NCI-H748 (cell line): Measurements from ENCODE around the gene CP.

Experiments
- DNase-seq: peaks from one replicate; lab custom pipeline; 2025; ENCODE audit not compliant: unreplicated experiment; lab: John Stamatoyannopoulos, UW

CP gene

DNA sequence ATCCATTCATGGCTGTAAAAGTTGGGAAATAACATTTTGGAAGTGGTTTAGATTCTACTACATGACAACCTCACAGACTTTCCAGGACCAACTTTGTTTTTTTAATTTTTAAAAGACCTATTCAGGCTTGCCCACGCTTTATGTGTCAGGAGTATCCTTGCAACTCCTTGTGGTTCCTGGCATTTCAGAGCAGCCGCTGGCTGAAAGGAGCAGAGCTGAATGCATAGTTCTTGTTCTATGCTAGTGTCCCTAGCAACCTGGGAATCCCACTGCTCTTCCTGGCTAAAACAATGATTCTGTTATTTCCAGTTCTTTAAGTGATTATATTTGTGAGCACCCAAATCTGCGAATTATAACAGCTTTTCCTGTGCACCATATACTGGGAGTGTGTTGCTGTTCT, 34.9 kb downstream of the CP start:
- DNase-seq: no peak

DNA sequence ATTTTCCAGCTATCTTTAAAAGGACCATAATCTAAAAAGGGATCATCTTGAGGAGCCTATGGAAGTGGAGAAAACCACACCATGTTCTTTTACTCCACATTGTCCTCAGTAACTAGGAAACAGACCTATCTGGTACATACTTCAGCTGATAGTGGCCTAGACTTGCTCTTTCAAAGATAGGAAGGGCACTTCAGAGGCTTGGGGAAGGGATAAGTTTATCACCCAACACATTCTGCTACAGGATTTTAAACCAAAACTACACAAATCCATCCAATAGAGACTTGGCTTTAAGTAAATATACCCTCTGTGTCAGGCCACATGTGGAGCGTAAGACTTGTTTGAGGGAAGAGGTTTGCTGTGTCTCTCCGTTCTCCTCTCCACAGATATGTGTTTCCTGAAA, 35.4 kb downstream of the CP start:
- no peak for DNase-seq

DNA sequence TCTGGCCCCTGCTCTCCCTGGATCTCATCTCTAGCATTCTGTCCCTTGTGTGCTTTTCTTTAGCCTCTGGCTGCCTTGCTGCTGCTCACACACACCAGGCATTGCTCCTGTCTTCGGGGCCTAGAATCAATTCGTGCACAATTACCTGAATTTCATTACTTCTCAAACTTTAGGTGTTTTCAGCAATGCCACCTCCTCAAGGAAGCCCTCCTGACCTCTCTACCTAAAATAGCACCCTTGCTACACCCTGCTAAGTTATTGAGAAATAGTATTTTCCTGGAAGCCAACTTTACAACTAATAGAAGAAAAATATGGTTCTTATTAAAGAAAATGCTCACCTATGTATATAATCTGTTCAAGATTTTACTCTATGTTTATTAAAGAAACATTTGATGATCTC, 40.4 kb downstream of the CP start:
- DNase-seq: no peak

DNA sequence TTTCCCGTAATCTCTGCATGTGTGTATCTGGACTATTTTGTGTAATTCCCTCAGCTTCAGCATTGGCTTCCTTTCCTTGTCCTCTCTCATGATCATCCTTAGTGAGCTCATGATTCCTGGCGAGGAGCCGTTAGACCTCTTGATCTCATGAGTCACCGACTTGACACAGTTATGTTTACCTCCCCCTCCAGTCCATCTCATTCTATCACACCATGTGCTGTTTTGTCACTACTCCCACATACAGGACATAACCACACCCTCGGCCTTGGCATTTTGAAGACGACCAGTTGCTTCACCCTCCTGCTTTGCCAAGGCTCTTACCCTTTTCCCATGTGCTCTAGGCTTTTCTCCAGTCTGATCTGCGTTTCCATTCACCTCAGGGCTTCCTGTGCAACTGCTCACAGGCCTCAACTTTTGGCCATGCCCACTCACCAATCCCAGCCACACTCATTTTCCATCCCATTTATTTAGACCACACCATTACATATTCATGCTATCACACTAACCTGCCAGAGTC, 41.5 kb downstream of the CP start:
- no peak for DNase-seq

DNA sequence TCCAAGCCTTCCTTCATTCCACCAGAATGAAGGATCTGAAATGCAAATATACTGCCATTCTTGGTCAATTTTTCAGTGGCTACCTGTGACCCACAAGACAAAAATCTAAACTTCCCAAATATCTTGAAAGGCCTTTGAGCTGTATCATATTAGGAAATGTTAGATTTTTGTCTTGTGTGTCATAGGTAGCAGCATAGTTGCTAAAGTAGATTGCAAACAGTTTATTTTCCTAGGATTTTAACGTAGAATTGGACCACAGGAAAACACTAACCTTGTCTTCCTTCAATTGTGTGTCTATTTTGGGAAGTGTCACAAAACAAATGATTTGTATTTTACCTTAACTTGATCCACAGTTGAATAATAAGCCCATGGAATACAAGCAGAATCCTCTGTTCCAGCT, 42.4 kb downstream of the CP start:
- DNase-seq: no peak

DNA sequence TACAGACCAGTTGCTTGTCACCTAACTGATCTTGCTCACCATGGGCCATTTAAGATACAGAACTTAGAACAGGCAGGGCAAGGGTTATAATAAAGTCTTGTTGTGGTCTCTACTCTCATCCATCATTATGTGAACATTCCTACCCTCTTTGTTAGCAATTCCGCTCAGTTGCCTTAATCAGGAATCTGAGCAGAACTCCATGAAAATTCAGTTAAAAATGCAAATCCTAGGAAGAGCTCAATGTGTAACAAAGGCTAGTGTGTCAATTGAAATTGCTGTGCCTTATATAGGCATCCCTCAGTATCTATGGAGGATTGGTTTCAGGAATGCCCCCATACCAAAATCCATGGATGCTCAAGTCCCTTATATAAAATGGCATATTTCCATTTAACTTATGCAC, 44.5 kb downstream of the CP start:
- no peak for DNase-seq

DNA sequence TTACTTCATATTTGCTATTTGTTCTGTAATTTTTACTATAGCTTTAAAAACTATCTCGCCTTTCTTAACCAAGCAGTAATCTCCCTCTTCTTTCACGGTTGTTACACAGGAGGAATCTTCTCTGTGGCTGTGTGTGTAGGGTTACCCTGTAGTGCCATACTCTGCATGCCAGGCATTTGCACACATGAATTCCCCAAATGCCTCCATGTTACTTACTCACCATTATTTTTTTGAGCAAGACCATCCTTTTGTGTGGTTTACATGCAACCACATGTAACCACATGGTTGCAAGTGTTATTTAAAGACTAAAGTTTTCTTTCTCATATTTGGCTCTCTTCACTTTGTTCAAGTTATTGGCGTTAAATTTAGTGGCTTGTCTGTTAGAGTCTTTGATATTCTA, 46.7 kb downstream of the CP start:
- no peak for DNase-seq

DNA sequence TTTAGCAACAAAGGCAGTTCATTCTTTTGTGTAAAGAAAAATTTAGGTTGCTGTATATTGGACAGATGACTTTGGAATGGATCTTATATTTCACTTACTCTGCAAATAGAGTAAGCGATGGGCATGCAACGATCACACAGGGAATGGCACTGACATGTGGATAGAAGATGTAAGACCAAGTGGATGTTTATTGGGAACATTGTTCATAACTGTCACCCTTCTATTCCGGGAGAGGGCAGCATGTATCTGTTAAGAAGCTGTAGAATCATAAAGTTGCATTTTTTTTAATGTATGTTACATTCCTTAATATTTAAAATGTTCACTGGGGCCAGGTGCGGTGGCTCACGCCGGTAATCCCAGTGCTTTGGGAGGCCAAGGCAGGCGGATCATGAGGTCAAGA, 51.0 kb downstream of the CP start:
- no peak for DNase-seq

DNA sequence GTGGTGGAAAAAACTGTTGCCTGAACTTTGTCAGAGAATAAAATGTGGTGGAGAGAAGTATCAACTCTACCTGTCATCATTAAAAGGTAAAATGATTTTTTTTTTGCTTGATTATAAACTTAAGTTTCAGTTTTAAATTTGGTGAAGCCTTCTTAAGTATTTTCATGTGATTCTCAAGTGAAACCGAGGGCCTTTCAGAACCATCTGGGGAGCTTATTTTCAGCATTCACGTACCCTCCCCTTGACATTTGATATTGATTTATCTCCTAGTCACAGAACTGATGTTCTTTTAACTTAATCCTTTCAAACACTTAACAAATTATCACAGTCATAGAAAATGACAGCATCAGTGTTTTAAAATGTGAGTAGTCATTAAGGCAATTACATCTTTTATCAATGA, 53.7 kb downstream of the CP start:
- DNase-seq: no peak

DNA sequence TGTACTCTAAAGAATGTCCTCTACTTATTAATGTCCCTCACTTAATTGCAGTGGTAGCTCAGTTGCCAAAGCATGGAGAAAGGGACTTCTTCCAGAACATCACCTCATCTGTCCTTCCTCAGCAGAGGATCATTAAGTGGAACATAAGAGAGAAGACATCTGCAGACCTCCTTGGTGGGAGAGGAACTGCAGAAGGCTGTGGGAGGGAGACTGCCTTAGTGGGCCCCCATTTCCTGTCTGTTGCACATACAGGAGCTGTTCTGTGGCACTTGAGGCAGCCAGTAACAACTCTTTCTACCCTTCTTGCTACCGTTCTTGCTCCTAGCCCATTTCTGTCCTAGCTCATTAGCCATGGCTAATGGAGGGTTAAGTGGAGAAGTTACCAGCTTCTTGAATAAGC, 58.6 kb downstream of the CP start:
- DNase-seq: no peak

DNA sequence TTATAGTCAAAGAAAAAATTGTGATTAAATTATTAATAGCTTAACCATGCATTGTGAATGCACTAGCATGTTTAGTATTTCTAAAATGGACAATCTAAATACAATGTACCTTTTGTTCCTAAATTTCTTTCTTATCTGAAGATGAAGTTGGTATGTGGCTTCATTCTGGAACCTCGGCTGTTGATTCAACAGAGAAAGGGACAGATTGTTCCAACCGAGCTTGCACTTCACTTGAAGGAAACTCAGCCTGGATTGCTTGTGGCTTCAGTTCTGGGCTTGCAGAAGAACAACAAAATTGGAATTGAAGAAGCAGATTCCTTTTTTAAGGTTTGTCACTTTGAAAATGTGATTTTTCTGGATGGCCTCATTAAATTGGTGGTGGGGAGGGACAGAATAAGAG, 59.6 kb downstream of the CP start:
- no peak for DNase-seq

DNA sequence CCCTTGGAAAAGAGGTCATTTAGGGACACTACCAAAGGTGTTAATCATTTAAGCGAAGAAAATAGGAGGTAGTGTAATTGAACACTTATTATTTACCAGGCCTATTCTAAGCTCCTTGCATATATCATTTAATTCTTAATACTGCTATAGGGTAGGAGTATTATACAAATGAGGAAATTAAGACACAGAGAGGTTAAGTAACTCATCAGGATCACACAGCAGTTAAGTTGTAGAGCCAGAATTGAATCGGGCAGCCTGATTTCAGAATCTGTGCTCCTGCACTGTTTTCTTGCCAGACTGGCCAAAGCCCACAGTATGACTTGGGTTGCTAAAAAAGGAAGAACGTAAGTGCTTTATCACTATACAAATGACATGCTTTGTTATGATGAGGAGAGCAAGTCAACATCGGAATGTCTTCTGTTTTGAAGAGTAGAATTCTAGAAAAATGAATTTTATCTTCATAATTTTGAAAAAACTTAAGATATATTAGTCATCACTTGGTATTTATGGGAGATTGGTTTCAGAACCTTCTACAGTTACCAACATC, 60.8 kb downstream of the CP start:
- DNase-seq: no peak

DNA sequence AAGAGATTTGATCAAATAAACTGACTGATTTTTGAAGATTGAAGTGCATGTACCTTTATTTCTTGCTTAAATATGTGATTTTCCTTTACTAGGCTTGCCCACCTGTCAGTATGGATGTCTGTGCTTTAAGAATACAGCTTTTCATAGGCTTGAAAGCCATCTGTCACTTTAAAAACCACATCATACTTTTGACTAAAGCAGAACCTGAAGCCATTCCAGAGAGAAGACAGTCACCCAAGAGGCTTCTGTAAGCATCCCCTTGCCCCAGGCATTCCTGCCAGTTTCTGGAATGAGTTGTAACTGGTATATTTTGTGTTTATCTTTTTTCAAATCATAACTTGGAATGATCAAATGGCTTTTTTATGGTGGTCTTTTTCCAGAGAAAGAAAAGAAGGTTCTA, 68.2 kb downstream of the CP start:
- DNase-seq: no peak

DNA sequence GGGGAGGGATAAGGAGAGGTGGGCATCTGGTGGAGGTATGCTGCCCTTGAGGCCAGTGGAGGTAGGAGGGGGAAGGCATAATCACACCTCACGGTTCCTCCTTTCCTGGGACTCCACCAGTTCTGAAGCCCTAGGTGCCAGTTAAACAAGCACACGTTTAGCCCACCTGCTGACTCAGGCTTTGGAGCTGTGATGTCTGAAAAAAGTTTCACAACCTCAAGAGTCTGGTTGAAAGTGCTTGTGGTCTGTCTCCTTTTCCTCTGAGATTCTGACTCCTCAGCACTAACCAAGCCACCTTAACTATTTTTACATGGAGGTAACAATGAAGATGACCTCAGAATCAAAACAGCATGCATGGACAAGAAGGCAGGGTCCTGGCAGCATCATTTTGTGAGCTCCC, 69.2 kb downstream of the CP start:
- DNase-seq: no peak

DNA sequence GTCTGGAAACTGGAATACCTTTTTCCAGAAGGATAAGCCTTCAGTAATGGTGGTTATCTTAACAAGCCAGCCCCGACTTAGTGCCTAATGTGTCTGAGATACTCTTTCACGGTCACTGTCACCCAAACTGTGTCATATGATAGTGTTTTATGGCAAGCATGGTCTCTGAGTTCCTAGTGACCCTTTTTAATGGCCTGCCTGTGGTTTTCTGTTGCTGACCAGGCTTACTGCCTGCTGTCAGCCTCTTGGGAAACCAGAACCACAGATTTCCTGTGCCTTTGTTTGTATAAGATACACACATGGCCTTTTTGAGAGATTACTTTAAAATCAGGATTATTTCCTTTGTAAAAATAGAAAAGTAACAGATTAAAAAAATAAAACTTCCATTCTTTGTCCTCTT, 69.8 kb downstream of the CP start:
- DNase-seq: no peak

DNA sequence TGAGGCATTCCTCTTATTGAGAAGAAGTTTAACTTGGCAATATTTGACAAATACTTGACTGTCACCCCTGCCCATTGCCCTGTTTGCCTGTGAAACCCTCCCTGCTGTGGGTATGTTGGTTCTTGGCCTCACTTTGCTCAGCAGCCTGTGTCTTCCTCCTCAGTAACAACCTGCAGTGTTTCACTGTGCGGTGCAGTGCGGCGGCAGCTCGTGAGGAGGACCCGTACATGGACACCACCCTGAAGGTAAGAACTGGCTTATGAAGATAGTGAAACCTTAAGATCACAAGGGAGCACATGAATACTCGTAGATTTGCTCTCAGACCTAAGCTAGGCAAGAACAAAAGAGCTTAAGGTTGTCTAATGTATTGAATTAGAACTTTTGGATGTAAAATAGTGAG, 71.2 kb downstream of the CP start:
- no peak for DNase-seq

DNA sequence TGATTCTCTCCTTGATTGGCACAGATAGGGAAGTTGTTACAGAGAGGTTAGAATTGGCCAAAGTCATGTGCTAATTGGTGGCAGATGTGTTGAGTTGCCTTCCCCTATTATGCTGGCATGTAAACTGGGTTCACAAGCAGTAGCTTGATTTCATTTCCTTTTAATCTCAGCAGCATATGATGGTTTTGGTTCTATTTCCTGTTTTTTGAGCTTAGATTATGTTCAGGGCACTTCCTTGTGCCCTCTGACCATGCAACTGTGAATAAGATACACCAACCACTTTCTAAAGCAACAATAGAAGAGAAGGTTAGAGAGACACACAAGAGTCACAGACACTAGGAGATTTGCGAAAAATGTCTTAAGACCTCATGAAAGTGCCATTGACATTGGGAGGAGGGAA, 75.7 kb downstream of the CP start:
- no peak for DNase-seq

DNA sequence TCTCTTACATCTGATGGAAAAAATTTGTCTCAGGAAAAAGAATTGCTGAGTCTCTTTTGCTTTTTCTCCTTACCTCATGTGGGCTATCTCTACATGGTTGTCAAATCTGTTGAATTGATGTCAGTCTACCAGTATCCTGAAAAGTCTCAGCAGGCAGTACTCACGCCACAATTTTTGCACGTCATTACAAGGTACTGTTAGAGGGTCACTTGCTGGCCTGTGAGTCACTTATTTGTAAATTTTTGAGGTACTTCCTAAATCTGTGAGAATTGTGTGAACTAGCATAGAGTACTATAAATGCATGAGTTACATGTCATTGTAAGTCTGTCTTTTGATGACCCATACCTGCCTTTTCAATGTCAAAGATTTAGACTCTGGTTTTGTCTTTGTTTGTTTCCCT, 76.3 kb downstream of the CP start:
- DNase-seq: no peak

DNA sequence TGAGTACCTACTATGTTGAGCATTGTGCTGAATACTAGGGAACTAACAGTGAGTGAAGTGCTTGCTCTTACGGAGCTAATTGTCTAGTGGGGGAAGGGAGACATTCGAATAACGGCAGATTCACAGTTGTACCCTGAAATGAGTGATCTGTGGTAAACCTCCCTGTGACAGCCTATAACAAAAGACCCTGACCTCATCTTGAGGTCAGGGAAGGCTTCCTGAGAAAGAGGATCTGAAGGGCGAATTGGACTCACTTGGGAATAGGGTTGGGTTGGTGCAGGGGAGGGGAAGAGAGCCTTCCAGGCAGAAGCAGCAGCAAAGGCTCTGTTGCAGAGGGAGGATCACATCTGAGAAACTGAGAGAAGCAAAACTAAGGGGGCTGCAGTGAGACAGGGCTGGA, 78.9 kb downstream of the CP start:
- no peak for DNase-seq

DNA sequence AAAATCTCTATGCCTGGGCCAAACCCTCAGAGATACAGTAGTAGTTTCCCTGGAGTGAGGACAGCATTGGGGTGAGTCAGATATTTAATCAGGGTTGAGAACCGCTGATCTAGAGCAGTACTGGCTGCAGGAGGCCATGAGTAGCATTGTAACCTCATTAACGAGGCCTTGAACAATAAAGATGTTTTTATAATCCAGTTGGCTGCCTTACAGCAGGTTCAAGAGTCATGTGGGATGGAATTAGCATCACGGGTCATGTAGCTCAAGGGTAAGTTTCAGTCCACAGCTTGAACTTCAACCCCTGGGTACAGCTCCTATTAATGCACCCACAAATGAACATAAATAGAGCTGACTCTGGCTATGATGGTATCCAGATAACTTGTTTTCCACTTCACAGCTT, 87.1 kb downstream of the CP start:
- no peak for DNase-seq

DNA sequence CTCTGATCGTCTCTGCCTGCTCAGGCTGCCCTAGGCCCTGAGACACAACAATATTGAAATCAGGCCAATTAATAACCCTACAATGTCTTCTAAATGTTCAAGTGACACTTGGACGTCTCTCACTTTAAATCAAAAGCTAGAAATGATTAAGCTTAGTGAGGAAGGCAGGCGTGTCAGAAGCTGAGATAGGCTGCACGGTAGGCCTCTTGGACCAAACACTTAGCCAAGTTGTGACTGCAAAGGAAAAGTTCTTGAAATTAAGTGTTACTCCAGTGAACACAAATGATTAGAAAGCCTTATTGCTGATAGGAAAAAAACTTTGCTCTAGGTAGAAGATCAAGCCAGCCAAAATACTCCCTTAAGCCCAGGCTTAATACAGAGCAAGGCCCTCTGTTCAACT, 90.0 kb downstream of the CP start:
- no peak for DNase-seq

DNA sequence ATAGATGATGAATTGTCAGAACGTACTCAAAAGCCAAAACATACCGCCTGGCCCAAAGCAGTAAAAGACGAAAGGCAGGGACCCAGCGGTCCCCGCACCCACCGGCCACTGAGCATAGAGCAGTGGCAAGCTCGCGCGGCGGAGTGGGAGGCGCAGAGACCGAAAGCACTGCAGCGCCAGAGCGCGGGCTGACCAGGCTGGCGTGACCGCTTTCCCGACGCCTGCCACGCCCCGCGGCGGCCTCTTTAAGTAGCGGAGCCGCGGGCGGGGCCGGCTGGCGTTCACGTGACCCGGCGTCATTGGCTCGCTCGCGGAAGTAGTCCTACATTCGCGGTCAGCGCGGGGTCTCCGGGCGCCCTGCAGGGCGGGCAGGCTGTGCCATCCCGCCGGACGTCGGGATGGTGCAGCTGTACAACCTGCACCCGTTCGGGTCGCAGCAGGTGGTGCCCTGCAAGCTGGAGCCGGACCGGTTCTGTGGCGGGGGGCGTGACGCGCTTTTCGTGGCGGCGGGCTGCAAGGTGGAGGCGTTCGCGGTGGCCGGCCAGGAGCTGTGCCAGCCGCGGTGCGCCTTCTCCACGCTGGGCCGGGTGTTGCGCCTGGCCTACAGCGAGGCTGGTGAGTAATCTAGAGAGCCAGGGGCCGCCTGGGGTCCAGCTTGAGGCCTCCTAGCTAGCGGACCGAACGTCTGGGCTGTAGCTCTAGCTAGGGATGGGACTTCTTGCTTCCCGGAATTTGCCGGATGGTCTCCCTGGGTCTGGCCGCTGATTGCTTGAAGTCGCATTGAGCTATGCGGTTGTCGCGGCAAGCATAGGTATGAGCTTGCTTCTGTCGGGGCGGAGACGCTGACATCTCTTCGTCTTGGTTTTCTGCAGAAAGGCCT, 92.1 kb downstream of the CP start, which contains the start of gene HPS3:
Gene HPS3, plus strand, starts transcription at position 313 of the 880 bp plus-strand sequence. Its CDS starts 86 bp downstream, at position 399.
- peak; percentile 93 for DNase-seq

DNA sequence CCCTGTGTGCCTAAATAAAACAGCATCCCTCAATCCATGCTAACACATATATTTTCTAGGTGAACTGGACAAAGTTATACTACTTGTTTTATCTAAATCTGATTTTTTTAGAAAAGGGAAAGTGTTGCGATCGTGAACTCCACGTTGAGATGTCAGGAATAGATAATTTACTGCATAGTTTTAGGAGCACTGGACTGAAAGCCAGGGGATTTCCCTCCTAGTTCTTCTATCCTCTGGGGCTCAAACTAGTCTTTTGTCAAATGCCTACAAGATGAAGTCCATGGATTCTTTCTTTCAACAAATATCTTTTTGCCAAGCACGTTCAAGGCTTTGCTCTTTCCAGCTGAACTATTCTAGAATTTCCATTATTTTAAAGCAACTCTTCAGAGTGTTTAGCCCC, 92.8 kb downstream of the CP start:
- DNase-seq: peak; percentile 17
